Adipocyte (in vitro differentiated cells): ENCODE data around the gene KLHL13.

Experiments used
- DNase-seq: peaks from one replicate; pipeline ENCODE4 v3.0.0-alpha.2; 2015; ENCODE audit warnings: low read depth
- H3K27me3 ChIP-seq: replicated peaks from 2 replicates; pipeline ENCODE4 v1.7.0; 2013; ENCODE audit warnings: mild to moderate bottlenecking, low read length, moderate library complexity; ENCODE audit not compliant: control insufficient read depth, insufficient read depth
- H3K36me3 ChIP-seq: 2 replicates; pipeline ENCODE4 v1.7.0; 2013; ENCODE audit warnings: low read length, mild to moderate bottlenecking, moderate library complexity; ENCODE audit not compliant: control insufficient read depth, insufficient read depth, severe bottlenecking
- H3K4me1 ChIP-seq: 2 replicates; pipeline ENCODE4 v1.7.0; 2013; ENCODE audit warnings: mild to moderate bottlenecking, low read length, moderate library complexity; ENCODE audit not compliant: control insufficient read depth, insufficient read depth
- H3K4me3 ChIP-seq: 2 replicates; pipeline ENCODE4 v1.7.0; 2013; ENCODE audit warnings: mild to moderate bottlenecking, low read length, moderate library complexity
- H3K9ac ChIP-seq: 2 replicates; pipeline ENCODE4 v1.7.0; 2013; ENCODE audit warnings: mild to moderate bottlenecking, low read length, moderate library complexity
- H3K9me3 ChIP-seq: 2 replicates; pipeline ENCODE4 v1.7.0; 2013; ENCODE audit warnings: mild to moderate bottlenecking, low read length, moderate library complexity; ENCODE audit not compliant: control insufficient read depth

Gene KLHL13

GRCh38 chrX:118066867-118067515 is 49.6 kb downstream of the KLHL13 start:
- H3K27me3 ChIP-seq, result no peaks in the 10 kb centered on the region
- H3K36me3 ChIP-seq, result no peaks in the 10 kb centered on the region
- DNase-seq, result no peak
- no peaks in the 10 kb centered on the region for H3K4me1 ChIP-seq
- no peaks in the 10 kb centered on the region for H3K9me3 ChIP-seq
- H3K4me3 ChIP-seq, result no peak overlapping the region
- no peak overlapping the region for H3K9ac ChIP-seq

- Histone ChIP-seq H3K9ac (no peak overlapping the region), H3K4me3 (no peak overlapping the region), H3K9me3 (no peaks in the 10 kb centered on the region), H3K27me3 (no peaks in the 10 kb centered on the region), H3K4me1 (no peaks in the 10 kb centered on the region), H3K36me3 (no peaks in the 10 kb centered on the region)
- DNase-seq, result no peak
Measured at GRCh38 chrX:118062817-118063615, 53.6 kb downstream of the KLHL13 start.

GRCh38 chrX:118062048-118062789 is 54.4 kb downstream of the KLHL13 start:
- no peak overlapping the region for H3K9ac ChIP-seq
- H3K36me3 ChIP-seq, result no peaks in the 10 kb centered on the region
- H3K9me3 ChIP-seq, result no peaks in the 10 kb centered on the region
- no peak for DNase-seq
- H3K4me3 ChIP-seq, result no peak overlapping the region
- H3K4me1 ChIP-seq, result no peaks in the 10 kb centered on the region
- no peaks in the 10 kb centered on the region for H3K27me3 ChIP-seq

GRCh38 chrX:118058924-118059323 is 57.7 kb downstream of the KLHL13 start:
- Histone ChIP-seq H3K9ac (no peak overlapping the region), H3K36me3 (no peaks in the 10 kb centered on the region), H3K4me1 (no peaks in the 10 kb centered on the region), H3K4me3 (no peak overlapping the region), H3K9me3 (no peaks in the 10 kb centered on the region), H3K27me3 (no peaks in the 10 kb centered on the region)
- no peak for DNase-seq

- no peak overlapping the region for H3K9ac ChIP-seq
Measured at GRCh38 chrX:118056870-118057269, 59.7 kb downstream of the KLHL13 start.

GRCh38 chrX:118049713-118050112 is 66.9 kb downstream of the KLHL13 start:
- no peak overlapping the region for H3K9ac ChIP-seq
- no peak overlapping the region for H3K4me3 ChIP-seq
- no peaks in the 10 kb centered on the region for H3K36me3 ChIP-seq
- DNase-seq, result no peak
- no peaks in the 10 kb centered on the region for H3K27me3 ChIP-seq
- H3K4me1 ChIP-seq, result no peaks in the 10 kb centered on the region
- H3K9me3 ChIP-seq, result peaks cover under 1% of the 10 kb centered on the region

More at GRCh38 chrX:118056870-118057269, 59.7 kb downstream of the KLHL13 start:
- H3K27me3 ChIP-seq, result no peaks in the 10 kb centered on the region
- no peaks in the 10 kb centered on the region for H3K36me3 ChIP-seq
- no peak overlapping the region for H3K4me3 ChIP-seq
- no peaks in the 10 kb centered on the region for H3K4me1 ChIP-seq
- no peak for DNase-seq
- H3K9me3 ChIP-seq, result no peaks in the 10 kb centered on the region

GRCh38 chrX:118047446-118048186 is 69.0 kb downstream of the KLHL13 start:
- Histone ChIP-seq H3K9me3 (peaks cover 16% of the 10 kb centered on the region), H3K4me3 (no peak overlapping the region), H3K4me1 (no peaks in the 10 kb centered on the region), H3K9ac (no peak overlapping the region), H3K27me3 (no peaks in the 10 kb centered on the region), H3K36me3 (no peaks in the 10 kb centered on the region)
- no peak for DNase-seq

GRCh38 chrX:118039591-118039990 is 77.0 kb downstream of the KLHL13 start:
- H3K9ac ChIP-seq, result no peak overlapping the region
- H3K4me1 ChIP-seq, result peaks cover 7% of the 10 kb centered on the region
- no peak overlapping the region for H3K4me3 ChIP-seq
- H3K9me3 ChIP-seq, result peaks cover 14% of the 10 kb centered on the region
- no peaks in the 10 kb centered on the region for H3K36me3 ChIP-seq
- H3K27me3 ChIP-seq, result no peaks in the 10 kb centered on the region
- DNase-seq, result no peak

- Histone ChIP-seq H3K4me1 (peaks cover 7% of the 10 kb centered on the region), H3K9ac (no peak overlapping the region), H3K36me3 (no peaks in the 10 kb centered on the region), H3K9me3 (peaks cover 8% of the 10 kb centered on the region), H3K4me3 (no peak overlapping the region), H3K27me3 (no peaks in the 10 kb centered on the region)
- DNase-seq, result no peak
Measured at GRCh38 chrX:118038614-118039365, 77.8 kb downstream of the KLHL13 start.

- Histone ChIP-seq H3K4me1 (no peaks in the 10 kb centered on the region), H3K27me3 (no peaks in the 10 kb centered on the region), H3K9me3 (no peaks in the 10 kb centered on the region), H3K4me3 (no peak overlapping the region), H3K36me3 (no peaks in the 10 kb centered on the region), H3K9ac (no peak overlapping the region)
- DNase-seq, result peak; percentile 52
Measured at GRCh38 chrX:118026631-118027030, 90.0 kb downstream of the KLHL13 start.
